A673 (cell line): ENCODE results near the gene YTHDF1. TPM values are rescaled to one million over a fixed set of nuclear protein-coding genes. Genes with fewer than 3 reads are reported as not detected.
A peak's percentile ranks its signal among the peaks of the same experiment; 100 is the strongest.

Experiments used
- BruUV-seq: library from RNA; stranded (reverse); fragments of 400-500 nt; replicated peaks from 2 replicates; lab custom pipeline; 2021; lab: Mats Ljungman, UMichigan
- CTCF ChIA-PET: fragments of 300-600 bp; sonication (Branson Sonifier 250); formaldehyde crosslinking; loops from one replicate; lab custom pipeline; 2022; ENCODE audit warnings: antibody characterized with exemption; lab: Charles Lee
- POLR2A ChIA-PET: fragments of 300-600 bp; sonication (Branson Sonifier 250); formaldehyde crosslinking; loops from one replicate; lab custom pipeline; 2022; ENCODE audit warnings: antibody characterized with exemption; ENCODE audit not compliant: low non-redundant PET; lab: Charles Lee
- DNase-seq: peaks from one replicate; pipeline ENCODE4 v3.0.0-alpha.2; 2015; ENCODE audit warnings: low spot score
- H3K27ac ChIP-seq: fragments of 200-600 bp; sonication (generic); 2 replicates; pipeline ENCODE4 v1.5.1; 2016; ENCODE audit warnings: mixed run types, low read depth, mild to moderate bottlenecking, mixed read lengths, antibody characterized with exemption, low read length; ENCODE audit not compliant: poor library complexity, severe bottlenecking
- H3K27me3 ChIP-seq: fragments of 200-600 bp; sonication (generic); replicated peaks from 2 replicates; pipeline ENCODE4 v1.6.1; 2017; ENCODE audit warnings: mixed run types, low read depth, mild to moderate bottlenecking, mixed read lengths, antibody characterized with exemption, low read length; ENCODE audit not compliant: insufficient read depth, poor library complexity
- H3K36me3 ChIP-seq: fragments of 200-600 bp; sonication (generic); 2 replicates; pipeline ENCODE4 v1.6.1; 2016; ENCODE audit warnings: mixed run types, mild to moderate bottlenecking, mixed read lengths, antibody characterized with exemption, low read length; ENCODE audit not compliant: insufficient read depth, poor library complexity, severe bottlenecking
- H3K4me1 ChIP-seq: fragments of 200-600 bp; sonication (generic); 2 replicates; pipeline ENCODE4 v1.6.1; 2017; ENCODE audit warnings: mixed run types, mild to moderate bottlenecking, mixed read lengths, antibody characterized with exemption, low read length; ENCODE audit not compliant: insufficient read depth, poor library complexity, severe bottlenecking
- H3K4me3 ChIP-seq: fragments of 200-600 bp; sonication (generic); 2 replicates; pipeline ENCODE4 v1.5.1; 2016; ENCODE audit warnings: low read depth, mixed run types, mild to moderate bottlenecking, mixed read lengths, low read length; ENCODE audit not compliant: poor library complexity, severe bottlenecking
- H3K9me3 ChIP-seq: fragments of 200-600 bp; sonication (generic); 2 replicates; pipeline ENCODE4 v1.6.1; 2016; ENCODE audit warnings: mixed run types, low read depth, mild to moderate bottlenecking, mixed read lengths, antibody characterized with exemption, low read length; ENCODE audit not compliant: poor library complexity, severe bottlenecking
- CTCF ChIP-seq: fragments of 300-800, 200-600 bp; sonication (generic); conservative IDR thresholded peaks from 2 replicates; pipeline ENCODE4 v1.5.1; 2017; ENCODE audit warnings: low read depth, mild to moderate bottlenecking, antibody characterized with exemption, low read length, moderate library complexity, mixed read lengths
- EZH2 ChIP-seq: fragments of 200-600 bp; sonication (generic); IDR thresholded peaks from 2 replicates; pipeline ENCODE4 v1.6.1; 2017; ENCODE audit warnings: borderline replicate concordance, low read depth, mild to moderate bottlenecking, mixed read lengths, antibody characterized with exemption, low read length; ENCODE audit not compliant: poor library complexity, severe bottlenecking
- intact Hi-C: fragments of 100-400 bp; cut with micrococcal nuclease; formaldehyde crosslinking; loops from one replicate; pipeline ENCODE4 v1.10.0; 2022; ENCODE audit not compliant: unreplicated experiment
- total RNA-seq: library from RNA; stranded (reverse); gene quantifications from 2 replicates; pipeline ENCODE4 v1.2.3, GENCODE V29; 2021

YTHDF1 gene
- total RNA-seq, 1 experiment from 2014 or later: 52.4 TPM

- POLR2A ChIA-PET: no interaction called here
- intact Hi-C loops: no loop called here
These were observed 38.9 kb upstream of the YTHDF1 start for GRCh38 chr20:63254606-63255384.

GRCh38 chr20:63254232-63254605 is 38.3 kb upstream of the YTHDF1 start, which contains the start of gene NKAIN4:
Gene NKAIN4 (minus strand): TSS chr20:63254463. CDS start chr20:63254450, 13 bp downstream.
- ChIA-PET CTCF (interaction anchor here (0.6 to 0.7 kb wide), 2 partner anchors 183 to 724 kb away, joined by 3 to 6 read pairs; no protein-coding TSS in a partner anchor), POLR2A (no interaction called here)
- Histone ChIP-seq H3K4me1 (no peaks in the 10 kb centered on the region), H3K27me3 (peaks cover 61% of the 10 kb centered on the region), H3K4me3 (no peak within 1 kb of the TSS), H3K9me3 (no peaks in the 10 kb centered on the region), H3K36me3 (no peaks in the 10 kb centered on the region), H3K27ac (no peak within 1 kb of the TSS)
- TF ChIP-seq EZH2 (no peak), CTCF (no peak)
- BruUV-seq: no TSS peak
- DNase-seq: no peak
- intact Hi-C loops: no loop called here

More at GRCh38 chr20:63254606-63255384, 38.9 kb upstream of the YTHDF1 start:
- Histone ChIP-seq H3K9me3 (no peaks in the 10 kb centered on the region), H3K27me3 (peaks cover 55% of the 10 kb centered on the region), H3K36me3 (no peaks in the 10 kb centered on the region), H3K4me3 (no peak overlapping the region), H3K27ac (no peak overlapping the region), H3K4me1 (no peaks in the 10 kb centered on the region)
- BruUV-seq: no TSS peak
- TF ChIP-seq EZH2 (peak; percentile 84), CTCF (no peak)
- no peak for DNase-seq
- CTCF ChIA-PET: interaction anchor here (0.7 kb wide), 1 partner anchor 725 kb away, joined by 3 read pairs; no protein-coding TSS in a partner anchor

- no peak for TF ChIP-seq CTCF
- TF ChIP-seq EZH2: peak; percentile 90
- no peak overlapping the region for H3K4me3 ChIP-seq
- BruUV-seq: no TSS peak
- ChIA-PET POLR2A (no interaction called here), CTCF (interaction anchor here (0.6 to 0.7 kb wide), 2 partner anchors 183 to 724 kb away, joined by 3 to 6 read pairs; no protein-coding TSS in a partner anchor)
- no peaks in the 10 kb centered on the region for H3K9me3 ChIP-seq
- intact Hi-C loops: no loop called here
- no peaks in the 10 kb centered on the region for H3K4me1 ChIP-seq
- H3K27ac ChIP-seq: no peak overlapping the region
- no peaks in the 10 kb centered on the region for H3K36me3 ChIP-seq
- no peak for DNase-seq
- peaks cover 62% of the 10 kb centered on the region for H3K27me3 ChIP-seq
These were observed 37.7 kb upstream of the YTHDF1 start for GRCh38 chr20:63253438-63254231.
